Measurements from ENCODE around the gene MUCL3. TPM values are rescaled to one million over a fixed set of nuclear protein-coding genes. Genes with fewer than 3 reads are reported as not detected.

Gene MUCL3
- total and polyA plus RNA-seq, 2 of the 8 experiments (the other 6 are each of a cell fraction or from before 2014, with no cell fraction given): 0.15 to 0.37 TPM

GRCh38 chr6:30918670-30919069 lies 22.1 kb upstream of the MUCL3 start:
- no peak overlapping the region for H3K14ac ChIP-seq (ENCODE audit: insufficient read length)
- H4K20me1 ChIP-seq (replicated peaks in 1 of 2; ENCODE audit: control insufficient read depth in 1 of 2, insufficient read depth in 2 of 2, low read length in 2 of 2): no peaks in the 10 kb centered on the region
- H3K4me1 ChIP-seq (replicated peaks in 1 of 4; ENCODE audit: control insufficient read depth in 3 of 4, insufficient read depth in 4 of 4, low read length in 3 of 4): peaks cover 0 to 12% (median 7%) of the 10 kb centered on the region in 4 experiments; a peak in 6 of 7 replicates
- DNase-seq (ENCODE audit: low read depth in 1 of 2, low spot score in 2 of 2): no peak
- H2BK15ac ChIP-seq (ENCODE audit: low read length): no peak overlapping the region
- no peak overlapping the region for H2BK5ac ChIP-seq (ENCODE audit: low read depth, low read length)
- peaks cover 8 to 35% (median 17%) of the 10 kb centered on the region in 4 experiments; a peak in 7 of 8 replicates for H3K36me3 ChIP-seq (ENCODE audit: control insufficient read depth in 2 of 4, insufficient read depth in 4 of 4, low read length in 3 of 4)
- H4K91ac ChIP-seq (replicated peaks; ENCODE audit: insufficient read length, low read length): no peak overlapping the region
- no peak overlapping the region for H2BK20ac ChIP-seq (ENCODE audit: low read length)
- no peak for FAIRE-seq
- 91% methylated on average over 8 of the region's 8 CpGs; no CpG with 5 or more reads in 1 of the 2 experiments for WGBS, 2 experiments (ENCODE audit: extremely low coverage in 1 of 2, insufficient coverage in 1 of 2, insufficient read length in 1 of 2, insufficient replicate concordance in 2 of 2, low coverage in 1 of 2, low lambda C conversion rate in 2 of 2, missing lambda C conversion rate in 1 of 2)
- no peaks in the 10 kb centered on the region; a peak in 1 of 4 replicates for H3K79me2 ChIP-seq (ENCODE audit: control insufficient read depth in 1 of 2, insufficient read depth in 2 of 2, low read length in 2 of 2)
- no peak overlapping the region for H2AK5ac ChIP-seq (ENCODE audit: low read depth, low read length)
- no peaks in the 10 kb centered on the region for H3K27me3 ChIP-seq (replicated peaks in 1 of 4; ENCODE audit: control insufficient read depth in 3 of 4, extremely low read depth in 1 of 4, insufficient read depth in 3 of 4, low read length in 3 of 4)
- no peak overlapping the region for H2BK12ac ChIP-seq (ENCODE audit: low read depth, low read length)
- no peak overlapping the region for H4K5ac ChIP-seq (ENCODE audit: insufficient read length, low read depth, low read length)
- no peak overlapping the region for H3K9ac ChIP-seq (replicated peaks in 1 of 4; ENCODE audit: extremely low read depth in 1 of 4, low read depth in 3 of 4, low read length in 3 of 4)
- H3K4me2 ChIP-seq (ENCODE audit: insufficient read depth in 1 of 2, low read depth in 2 of 2, low read length in 2 of 2): no peak overlapping the region
- peaks cover 3% of the 10 kb centered on the region; the same call in 1 of the 2 replicates for H3K23me2 ChIP-seq (ENCODE audit: low read depth, low read length)
- no peak overlapping the region for H3K23ac ChIP-seq (ENCODE audit: insufficient read length)
- H3K27ac ChIP-seq (ENCODE audit: low read depth, low read length): no peak overlapping the region
- H3K79me1 ChIP-seq (ENCODE audit: low read depth, low read length): no peaks in the 10 kb centered on the region
- H2AFZ ChIP-seq (ENCODE audit: low read length): no peak overlapping the region
- CTCF ChIA-PET (ENCODE audit: partially characterized antibody): interaction anchor here (0.6 to 16.0 kb wide), 11 partner anchors 10 to 240 kb away, joined by 3 to 285 read pairs (median 18); partner anchors contain the start of genes DDR1 and MUCL3
- H3K56ac ChIP-seq (replicated peaks; ENCODE audit: insufficient read length, low read depth, low read length): no peak overlapping the region
- POLR2A ChIA-PET (ENCODE audit: partially characterized antibody): interaction anchor here (0.7 to 2.6 kb wide), 3 partner anchors 24 to 541 kb away, joined by 3 to 5 read pairs (median 3); no protein-coding TSS in a partner anchor
- no peak overlapping the region for H3K4me3 ChIP-seq (ENCODE audit: extremely low read depth in 1 of 4, insufficient read depth in 2 of 4, low read depth in 3 of 4, low read length in 4 of 4)
- H2BK120ac ChIP-seq (replicated peaks; ENCODE audit: low read depth, low read length): no peak overlapping the region
- no peak overlapping the region for H3K4ac ChIP-seq (replicated peaks; ENCODE audit: insufficient read length, low read depth, low read length)
- no peaks in the 10 kb centered on the region for H3K9me3 ChIP-seq (ENCODE audit: insufficient read depth in 2 of 2, low read depth in 1 of 2, low read length in 1 of 2)
- no peak overlapping the region for H4K8ac ChIP-seq (ENCODE audit: extremely low read depth, insufficient read depth, low read length)
- no peak overlapping the region for H3K18ac ChIP-seq (ENCODE audit: extremely low read depth, low read length)
- no peak for TF ChIP-seq KDM1A (IDR thresholded peaks at IDR 0.05; ENCODE audit: borderline replicate concordance, low read length)
- no peak for TF ChIP-seq JUN (IDR thresholded peaks at IDR 0.05; ENCODE audit: low read depth, low read length)
- no peak for TF ChIP-seq EP300 (IDR thresholded peaks at IDR 0.05; ENCODE audit: borderline replicate concordance in 1 of 2, low read depth in 2 of 2, low read length in 2 of 2)
- TF ChIP-seq CEBPB (IDR thresholded peaks at IDR 0.05; ENCODE audit: low read depth, low read length): no peak
- TF ChIP-seq SUZ12 (IDR thresholded peaks at IDR 0.05; ENCODE audit: low read length): no peak
- TF ChIP-seq SP1 (IDR thresholded peaks at IDR 0.05; ENCODE audit: low read depth, low read length): no peak
- TF ChIP-seq MAFK (IDR thresholded peaks at IDR 0.05; ENCODE audit: low read depth, low read length): no peak
- no peak for TF ChIP-seq BACH1 (IDR thresholded peaks at IDR 0.05; ENCODE audit: low read length)
- TF ChIP-seq E2F6 (IDR thresholded peaks at IDR 0.05): no peak
- no peak for TF ChIP-seq PHF8 (conservative IDR thresholded peaks at IDR 0.05; ENCODE audit: low read depth, low read length)
- no peak for TF ChIP-seq SP2 (IDR thresholded peaks at IDR 0.05; ENCODE audit: low read length)
- TF ChIP-seq ZNF274 (IDR thresholded peaks at IDR 0.05; ENCODE audit: borderline replicate concordance, extremely low read depth, low read length): no peak
- TF ChIP-seq RNF2 (IDR thresholded peaks at IDR 0.05; ENCODE audit: borderline replicate concordance, low read depth, low read length, missing control alignments, poor library complexity, severe bottlenecking): no peak

Measured in H1 (cell line).